Activated CD4-positive, CD25-positive, alpha-beta regulatory T cell treated with anti-CD3 and anti-CD28 coated beads, Interleukin-2, amount 50 U/mL, for 72 hours (primary cell): Measurements from ENCODE around the gene MAN1C1.
"Not testable (repeated sequence)": the region's sequence is repeated elsewhere in the genome, so short reads cannot be mapped to it uniquely, and the experiment has no call there.

Experiments
- DNase-seq: peaks from one replicate; pipeline ENCODE4 v3.0.0; 2021

Gene MAN1C1

DNA sequence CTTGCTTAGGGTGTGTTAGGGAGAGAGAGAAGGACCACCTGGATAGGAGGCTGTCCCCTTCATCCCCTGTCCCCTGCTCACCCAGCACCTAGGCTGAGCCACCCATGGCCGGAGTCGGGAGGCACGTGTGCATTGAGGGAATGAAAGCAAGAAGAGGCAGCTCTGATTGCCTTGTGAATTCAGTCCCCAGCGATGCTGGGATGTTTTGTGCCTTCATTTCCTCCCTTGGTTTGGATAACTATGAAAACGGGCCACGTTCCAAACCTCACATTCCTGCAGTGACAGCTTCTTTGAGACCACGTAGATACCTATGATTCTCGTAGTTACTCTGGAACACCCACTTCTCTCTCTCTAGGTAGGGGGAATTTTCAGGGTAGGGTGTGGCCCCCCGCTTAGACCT is 67.1 kb downstream of the MAN1C1 start:
- no peak for DNase-seq

DNA sequence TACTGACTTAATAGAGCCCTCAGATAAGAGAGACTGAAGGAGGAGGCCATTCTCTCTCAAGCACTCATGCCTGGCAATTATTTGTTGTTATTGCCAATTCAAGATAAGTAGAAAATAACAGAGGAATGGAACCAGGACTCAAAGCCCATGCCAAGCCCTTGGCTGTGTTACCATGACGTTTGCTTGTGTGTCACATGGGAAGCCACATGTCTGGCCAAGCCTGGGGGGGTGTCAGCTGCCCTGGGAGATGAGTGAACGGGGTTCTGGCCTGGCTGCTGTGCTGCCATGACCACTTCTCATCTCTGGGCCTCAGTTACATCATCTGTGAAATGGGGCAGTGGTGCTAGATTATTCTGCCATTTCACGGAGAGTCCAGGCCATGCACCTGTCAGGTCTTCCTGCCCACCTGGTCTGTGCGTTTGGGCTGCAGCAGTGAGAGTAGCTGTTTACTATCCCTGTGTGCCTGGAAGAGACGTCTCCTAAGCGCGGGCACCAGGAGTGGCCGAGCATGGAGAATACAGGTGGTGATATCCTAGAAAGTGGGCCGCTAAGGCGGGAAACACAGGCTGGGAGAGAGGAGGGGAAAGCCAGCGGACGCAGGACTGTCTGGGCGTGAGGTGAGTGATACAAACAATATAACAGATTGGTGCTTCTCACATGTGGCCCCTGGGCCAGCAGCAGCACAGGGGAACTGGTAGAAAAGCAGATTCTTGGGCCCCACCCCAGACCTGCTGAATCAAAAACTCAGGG is 67.8 kb downstream of the MAN1C1 start:
- no peak for DNase-seq

DNA sequence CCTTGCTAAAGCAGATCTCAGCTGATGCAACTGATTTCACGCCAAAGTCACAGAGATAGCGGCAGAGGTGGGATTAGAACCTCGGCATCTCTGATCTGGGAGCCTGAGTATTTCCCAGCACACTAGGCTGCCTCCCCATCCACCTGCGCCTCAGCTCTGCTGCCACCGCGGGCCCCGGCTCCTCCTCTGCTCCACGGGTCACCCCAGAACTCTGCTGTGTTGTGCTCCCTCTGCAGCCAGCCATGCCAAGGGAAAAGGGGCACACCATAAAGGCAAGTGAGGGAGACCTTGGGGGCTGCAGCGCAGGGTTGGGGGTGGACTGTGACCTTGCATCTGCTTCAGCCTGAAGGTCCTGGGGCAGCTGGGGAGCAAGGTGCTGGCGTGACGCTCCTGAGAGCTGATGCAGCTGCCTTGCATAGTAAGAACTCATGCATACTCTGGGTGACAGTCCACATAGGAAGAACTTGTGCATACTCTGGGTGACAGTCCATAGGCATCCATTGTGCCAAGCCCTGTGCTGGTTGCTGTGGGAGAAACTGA is 68.7 kb downstream of the MAN1C1 start:
- DNase-seq, result no peak

DNA sequence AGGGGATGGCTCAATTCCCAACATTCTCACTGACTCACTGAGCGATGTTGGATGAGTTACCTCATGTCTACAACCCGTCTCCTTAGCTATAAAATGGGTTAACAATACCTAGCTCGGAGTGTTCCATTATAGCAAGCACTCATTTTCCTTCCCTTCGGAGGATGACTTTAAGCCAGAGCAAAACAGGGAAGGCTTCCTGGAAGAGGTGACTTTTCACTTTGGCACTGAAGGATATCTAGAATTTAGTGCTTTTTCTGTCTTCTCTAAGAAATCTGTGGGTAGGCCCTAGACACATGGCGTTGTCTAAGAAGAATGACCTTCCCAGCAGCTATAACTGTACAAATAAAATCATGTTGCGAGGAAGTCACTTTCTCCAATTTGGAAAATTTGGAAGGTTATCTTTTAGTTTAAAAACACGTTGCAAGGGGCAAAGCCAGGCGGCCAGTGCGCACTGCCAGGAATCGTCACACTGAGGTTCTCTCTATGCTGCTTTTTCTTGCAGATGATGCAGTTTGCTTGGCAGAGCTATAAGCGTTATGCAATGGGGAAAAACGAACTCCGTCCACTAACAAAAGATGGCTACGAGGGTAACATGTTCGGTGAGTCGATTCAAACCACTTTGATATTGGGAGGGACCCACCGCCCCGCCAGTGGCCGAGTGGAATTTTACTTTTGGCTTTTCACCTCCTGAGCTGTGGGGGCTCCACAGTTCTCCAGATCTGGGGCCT is 69.5 kb downstream of the MAN1C1 start:
- no peak for DNase-seq

DNA sequence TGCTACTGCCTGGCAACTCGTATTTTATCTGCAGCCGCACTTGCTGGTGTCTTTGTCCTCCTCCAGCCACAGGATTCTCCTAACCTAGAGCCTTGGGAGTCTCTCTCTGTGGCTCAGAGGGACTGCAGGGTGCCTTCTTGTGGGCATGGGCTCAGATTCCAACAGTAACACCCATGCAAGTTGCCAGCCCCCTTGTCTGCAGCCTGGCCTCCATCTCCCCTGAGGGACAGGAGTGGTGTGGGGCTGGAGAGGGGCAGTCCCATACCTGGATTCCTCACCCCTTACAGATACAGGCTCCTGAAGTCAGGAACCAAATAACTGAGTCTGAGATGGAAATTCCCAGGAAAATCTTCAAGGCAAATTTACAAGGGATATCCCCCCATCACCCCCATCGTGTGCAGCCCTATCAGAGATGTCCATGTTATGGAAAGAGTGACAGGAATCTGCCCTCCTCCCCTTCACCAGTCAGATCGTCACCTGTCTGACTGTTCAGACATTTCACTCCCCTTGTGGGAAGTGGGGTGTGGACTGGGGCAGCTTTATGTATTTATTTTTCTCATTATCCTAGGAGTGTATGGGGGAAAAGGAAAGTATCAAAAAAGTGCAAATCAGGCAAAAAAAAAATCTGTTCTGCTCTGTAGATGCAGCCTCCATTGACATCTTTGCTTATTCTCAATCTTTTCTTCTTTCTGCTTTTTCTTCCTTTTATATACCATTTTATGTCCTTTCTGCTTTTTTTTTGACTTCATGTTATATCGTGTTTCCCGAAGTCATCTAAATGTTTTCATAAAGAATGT is 70.8 kb downstream of the MAN1C1 start:
- DNase-seq, result no peak

DNA sequence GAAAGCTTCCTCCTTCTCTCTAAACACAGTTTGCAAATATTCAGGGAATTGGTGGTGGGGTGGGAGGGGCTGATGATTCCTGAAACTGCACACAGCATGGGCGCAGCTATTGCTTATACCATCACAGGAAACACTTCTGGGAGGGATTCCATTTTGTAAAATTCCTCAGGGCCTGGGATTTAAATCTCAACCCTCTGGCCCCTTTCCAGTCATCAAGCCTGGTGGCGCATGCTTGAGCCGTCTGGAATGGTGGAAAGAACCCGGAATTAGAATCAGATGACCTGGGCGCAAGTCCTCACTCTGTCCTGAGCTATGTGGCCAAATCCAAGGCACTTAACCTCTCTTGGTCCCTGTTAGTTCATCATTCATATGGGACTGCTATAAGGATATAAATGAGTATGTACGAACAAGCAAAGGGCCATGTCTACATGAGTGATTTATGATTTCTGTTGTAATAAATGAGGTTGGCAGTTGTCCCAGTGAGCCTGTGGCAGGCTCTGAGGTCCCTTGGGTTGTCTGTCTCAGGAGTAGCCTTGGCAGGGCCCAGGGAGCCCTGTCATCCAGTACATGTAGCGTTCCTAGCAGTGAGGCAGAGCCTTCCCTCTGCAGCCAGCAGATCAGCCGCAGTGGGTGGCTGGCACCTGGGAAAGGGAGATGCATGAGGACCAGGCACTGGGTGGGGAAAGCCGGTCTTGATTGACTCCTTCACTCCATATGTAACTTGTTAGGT is 72.0 kb downstream of the MAN1C1 start:
- DNase-seq, result no peak

DNA sequence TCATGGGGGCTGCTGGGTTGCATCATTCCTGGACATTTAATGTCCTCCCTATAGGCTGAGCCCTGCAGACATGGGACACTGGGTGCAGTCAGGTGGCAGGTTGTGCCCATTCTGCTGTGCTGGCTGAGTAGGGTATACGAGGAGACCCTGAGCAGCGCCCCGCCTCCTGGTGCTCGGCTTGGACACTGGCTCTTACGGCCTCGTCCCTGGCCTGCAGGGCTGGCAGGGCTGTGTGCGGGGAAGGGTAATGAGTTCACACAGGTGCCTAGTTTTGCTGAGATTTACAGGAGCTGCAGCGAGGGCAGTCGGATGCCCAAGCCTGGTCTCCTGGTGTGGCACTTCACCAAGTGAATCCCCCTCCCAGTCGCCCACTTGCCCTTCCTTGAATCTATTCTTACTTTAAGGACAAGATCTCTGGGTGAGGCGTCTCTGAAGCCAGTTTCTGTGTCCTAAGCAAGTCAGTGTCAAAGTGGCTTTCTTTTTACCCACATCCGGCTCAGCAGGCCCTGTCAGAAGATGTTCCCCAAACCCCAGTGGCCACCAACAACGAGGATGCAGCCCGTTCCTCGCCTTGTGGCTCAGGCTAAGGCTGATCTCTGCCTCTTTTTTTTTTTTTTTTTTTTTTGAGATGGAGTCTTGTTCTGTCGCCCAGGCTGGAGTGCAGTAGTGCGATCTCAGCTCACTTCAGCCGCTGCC is 73.2 kb downstream of the MAN1C1 start:
- no peak for DNase-seq

DNA sequence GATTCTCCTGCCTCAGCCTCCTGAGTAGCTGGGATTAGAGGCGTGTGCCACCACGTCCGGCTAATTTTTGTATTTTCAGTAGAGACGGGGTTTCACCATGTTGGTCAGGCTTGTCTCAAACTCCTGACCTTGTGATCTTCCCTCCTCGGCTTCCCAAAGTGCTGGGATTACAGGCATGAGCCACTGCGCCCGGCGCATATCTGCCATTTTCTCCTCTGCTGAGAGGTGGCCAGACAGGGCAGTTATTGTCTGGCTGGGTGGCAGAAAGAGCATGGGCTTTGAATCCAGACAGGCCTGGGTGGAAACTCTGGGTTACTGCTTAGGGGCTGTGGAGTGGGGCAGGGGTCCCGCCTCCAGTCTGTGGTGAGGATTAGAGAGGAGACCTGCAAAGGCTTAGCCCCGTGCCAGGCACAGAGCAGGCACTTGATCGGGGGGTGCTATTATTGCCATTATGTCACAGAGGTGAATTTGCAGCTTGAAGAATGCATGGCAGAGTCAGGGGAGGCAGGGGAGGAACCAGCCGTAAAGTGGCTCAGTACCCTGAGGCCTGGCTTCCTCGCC is 73.9 kb downstream of the MAN1C1 start:
- DNase-seq, result no peak

DNA sequence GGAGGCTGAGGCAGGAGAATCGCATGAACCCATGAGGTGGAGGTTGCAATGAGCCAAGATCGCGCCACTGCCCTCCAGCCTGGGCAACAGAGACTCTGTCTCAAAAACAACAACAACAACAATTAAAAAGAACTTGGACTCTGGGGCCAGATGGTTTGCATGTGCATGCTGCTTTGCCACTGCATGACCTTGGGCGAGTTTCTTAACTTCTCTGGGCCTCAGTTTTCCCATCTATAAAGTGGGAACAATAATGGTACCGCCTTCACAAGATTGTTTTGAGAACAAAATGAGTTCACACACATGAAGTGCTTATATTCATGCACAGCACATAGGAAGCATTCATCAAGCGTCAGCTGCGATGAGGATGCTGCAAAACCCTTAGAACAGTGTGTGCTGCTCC is 74.6 kb downstream of the MAN1C1 start:
- DNase-seq, result no peak

DNA sequence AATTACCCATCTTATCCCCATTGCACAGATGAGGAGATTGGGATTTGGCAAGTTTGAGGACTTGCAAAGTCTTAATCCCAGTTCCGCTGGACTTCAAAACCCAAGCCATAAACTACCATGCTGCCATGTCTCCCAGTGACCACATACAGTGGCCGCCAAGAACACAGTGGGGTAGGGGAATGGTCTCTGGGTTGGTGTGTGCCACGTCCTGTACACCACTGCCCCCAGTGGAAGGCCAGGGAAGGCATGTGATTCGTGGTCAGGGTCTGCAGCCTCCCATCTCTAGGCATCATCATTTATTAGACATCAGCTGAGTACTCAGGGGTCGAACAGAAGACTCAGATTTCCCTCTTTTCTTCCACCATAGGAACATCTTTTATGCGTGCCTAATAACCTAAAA is 76.0 kb downstream of the MAN1C1 start:
- DNase-seq, result no peak

DNA sequence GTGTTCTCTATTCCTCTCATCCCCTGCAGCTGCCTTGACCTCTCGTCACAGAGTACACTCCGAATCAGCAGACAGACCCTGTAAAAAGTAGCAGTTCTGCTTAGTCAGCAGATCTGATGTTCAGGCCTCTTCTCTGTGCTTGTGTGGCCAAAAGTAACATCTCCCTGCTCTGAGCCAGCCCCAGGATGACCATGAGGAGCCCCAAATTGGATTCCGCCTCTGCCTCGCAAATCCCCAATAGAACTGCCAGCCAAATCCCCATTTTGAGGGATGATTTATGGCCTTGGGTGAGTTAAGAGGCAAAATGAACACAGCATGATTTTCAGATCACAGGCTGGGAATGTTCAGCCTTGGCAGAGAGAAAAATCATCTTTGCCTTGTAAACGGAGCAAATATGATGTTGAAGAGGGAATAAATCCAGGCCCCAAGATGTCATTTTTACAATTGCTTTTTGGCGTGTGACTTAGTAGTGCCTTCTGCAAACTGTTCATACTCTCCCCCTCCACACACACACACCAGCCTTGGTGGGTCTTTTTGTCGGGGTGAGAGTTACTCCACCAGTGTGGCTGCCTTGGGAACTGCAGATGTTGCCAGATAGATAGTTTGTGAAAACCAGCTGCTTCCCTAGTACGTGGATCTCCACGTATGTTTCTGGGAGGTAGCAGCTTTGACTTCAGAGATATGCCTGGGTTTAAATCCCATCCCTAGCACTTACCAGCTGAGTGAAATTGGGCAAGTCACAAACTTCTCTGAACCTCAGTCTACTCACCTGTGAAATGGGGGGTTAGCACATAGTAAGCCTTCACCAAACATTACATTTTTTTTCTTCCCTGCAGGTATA is 77.8 kb downstream of the MAN1C1 start:
- DNase-seq, result no peak

DNA sequence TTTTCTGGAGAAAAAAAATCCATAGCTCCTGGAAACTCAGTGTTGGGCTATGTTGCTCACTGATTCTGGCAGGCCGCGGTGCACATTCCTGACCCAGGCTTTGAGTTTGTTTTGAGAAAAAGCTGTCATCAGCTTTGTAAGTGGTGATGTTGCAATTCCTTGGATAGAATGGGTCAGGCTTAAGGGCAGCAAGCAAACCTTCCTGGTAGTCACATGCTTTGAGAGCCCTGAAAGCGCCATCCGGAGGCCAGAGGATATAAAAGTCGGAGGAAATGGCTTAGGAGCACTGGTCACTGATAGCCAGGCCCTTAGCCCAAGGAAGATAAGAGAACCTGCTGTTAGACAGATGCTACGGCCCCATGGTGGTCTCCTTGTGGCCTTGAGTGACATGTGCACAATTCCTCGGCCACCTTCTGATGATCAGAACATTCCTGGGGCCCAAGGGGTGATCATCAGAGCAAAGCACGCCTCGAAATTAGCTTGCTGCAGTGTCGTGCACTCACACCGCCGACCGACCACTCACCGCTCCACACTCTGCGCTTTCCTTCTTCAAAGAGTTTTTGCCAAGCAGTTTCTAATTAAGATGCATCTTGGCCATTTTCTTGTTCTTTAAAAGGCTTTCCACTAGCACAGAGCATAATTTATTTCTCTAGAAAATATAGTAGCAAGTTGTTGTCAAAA is 78.6 kb downstream of the MAN1C1 start:
- no peak for DNase-seq

DNA sequence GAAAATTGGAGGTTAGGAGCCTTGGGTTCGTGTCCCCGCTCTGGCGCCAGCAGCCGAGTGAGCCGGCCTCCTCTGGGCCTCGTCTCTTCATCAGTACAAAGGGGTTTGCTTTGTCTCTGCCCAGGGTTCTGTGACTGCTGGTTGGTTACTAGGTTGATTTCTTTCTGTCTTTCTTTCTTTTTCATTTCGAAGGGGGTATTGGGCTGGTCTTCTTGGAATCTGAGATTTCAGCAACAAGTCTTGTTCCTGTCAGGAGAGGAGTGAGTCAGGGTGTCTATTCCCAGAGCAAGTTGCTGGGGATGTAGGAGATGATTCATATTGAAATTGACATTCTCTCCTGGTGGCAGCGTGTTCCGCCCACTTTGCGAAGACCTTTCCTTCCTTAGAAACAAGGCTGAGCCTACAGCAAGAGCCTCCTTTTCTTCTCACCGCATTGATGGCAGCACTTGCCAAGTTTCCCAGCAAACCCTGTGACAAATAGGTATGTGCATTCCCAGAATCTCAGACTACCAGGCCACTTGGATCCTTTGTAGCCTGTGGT is 79.2 kb downstream of the MAN1C1 start:
- DNase-seq, result no peak

DNA sequence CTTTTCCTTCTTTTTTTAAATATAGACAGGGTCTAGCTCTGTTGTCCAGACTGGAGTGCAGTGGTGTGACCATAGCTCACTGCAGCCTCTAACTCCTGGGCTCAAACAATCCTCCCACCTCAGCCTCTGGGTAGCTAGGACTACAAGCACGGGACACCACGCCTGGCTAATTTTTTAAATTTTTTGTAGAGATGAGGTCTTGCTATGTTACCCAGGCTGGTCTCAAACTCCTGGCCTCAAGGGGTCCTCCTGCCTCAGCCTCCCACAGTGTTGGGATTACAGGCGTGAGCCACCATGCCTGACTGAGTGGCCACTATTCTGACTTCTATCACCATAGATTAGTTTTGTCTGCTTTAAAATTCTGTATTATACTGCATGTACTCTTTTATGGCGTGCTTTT is 80.1 kb downstream of the MAN1C1 start:
- not testable (repeated sequence) for DNase-seq

DNA sequence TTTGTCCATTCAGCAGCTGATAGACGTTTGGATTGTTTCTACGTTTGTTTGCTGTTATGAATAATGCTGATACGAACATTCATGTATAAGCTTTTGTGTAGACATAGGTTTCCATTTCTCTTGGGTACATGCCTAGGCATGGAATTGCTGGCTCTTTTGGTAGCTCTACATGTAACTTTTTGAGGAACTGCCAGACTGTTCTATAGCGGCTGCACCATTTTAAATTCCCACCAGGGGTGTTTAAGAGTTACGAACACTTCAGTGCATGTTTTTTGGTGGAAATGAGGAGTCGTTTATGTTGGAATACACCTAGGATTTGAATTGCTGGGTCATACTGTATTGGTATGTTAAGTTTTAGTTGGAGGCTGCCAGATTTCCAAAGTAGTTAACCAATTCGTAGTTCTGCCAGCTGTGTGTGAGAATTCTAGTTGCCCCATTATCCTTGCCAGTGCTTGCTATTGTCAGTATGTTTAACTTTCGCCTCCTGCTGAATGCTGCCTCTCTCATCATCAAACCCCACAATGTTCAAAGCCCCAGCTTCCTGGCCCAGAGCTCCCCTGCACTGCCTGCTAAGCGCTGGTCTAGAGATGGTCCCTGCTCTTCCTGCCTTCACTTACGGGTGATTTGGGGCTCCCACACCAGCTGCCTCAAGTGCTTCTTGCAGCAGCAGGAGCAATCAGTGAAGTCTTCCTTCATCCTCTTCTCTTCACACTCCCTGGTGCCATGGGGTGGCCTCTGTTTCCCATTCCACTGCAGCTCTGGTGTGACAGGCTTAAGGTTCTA is 81.0 kb downstream of the MAN1C1 start:
- DNase-seq, result no peak

DNA sequence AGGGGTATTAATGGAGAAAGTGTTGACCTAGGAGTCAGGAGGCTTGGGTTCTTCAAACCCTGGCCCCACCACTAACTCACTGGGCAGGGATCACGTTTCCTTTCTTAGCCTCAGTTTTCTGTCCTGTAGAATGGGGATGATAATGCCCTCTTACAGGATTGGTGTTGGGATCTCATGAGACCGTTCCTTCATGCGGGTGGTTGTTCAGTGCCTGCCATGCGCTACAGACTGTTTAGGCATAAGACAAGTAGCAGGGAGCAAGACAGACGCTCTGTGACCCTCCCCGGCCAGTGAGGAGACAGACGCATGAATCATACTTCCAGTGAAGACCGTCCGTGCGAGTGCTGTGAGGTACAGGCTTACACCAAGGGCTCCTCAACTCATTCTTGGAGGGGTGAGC is 81.7 kb downstream of the MAN1C1 start:
- DNase-seq, result no peak

DNA sequence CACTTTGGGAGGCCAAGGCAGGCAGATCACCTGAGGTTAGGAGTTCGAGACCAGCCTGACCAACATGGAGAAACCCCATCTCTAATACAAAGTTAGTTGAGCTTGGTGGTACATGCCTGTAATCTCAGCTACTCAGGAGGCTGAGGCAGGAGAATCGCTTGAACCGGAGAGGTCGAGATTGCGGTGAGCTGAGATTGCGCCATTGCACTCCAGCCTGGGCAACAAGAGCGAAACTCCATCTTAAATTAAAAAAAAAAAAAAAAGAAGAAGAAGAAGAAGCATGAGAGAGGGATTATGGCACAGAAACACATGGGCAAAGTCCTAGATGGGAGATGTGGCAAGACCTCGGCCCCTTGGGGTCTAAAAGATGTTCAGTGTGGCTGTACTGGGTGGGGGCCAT is 82.5 kb downstream of the MAN1C1 start:
- not testable (repeated sequence) for DNase-seq

DNA sequence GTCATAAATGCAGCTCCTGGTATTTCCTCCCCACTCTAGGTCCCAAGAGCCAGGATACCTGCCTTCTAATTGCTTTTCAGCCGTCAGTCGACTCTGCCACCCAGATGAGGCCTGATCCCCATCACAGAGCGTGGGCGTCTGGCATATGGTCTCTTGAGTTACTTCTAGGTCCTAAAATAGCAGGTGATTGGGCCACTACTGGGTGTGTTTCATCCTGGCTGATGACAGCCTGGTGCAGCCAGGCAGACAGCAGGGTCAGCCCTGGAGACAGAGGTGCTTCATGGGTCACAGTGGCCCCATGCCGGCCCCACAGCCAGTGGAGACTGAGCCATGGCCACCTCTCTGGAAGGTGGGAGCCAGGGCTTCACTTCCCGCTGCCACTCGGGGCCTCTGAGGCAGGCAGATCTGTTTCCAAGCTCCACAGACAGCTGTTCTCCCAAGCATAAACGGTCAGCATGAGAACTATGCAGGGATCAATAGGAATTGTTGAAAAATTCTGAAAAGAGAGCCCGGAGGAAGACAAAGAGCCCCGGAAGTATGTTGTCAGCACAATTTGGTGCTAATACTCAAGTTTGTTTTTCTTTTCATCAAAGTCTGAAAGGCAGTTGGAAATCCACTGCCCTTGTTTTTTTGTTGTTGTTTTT is 83.0 kb downstream of the MAN1C1 start:
- DNase-seq, result no peak

DNA sequence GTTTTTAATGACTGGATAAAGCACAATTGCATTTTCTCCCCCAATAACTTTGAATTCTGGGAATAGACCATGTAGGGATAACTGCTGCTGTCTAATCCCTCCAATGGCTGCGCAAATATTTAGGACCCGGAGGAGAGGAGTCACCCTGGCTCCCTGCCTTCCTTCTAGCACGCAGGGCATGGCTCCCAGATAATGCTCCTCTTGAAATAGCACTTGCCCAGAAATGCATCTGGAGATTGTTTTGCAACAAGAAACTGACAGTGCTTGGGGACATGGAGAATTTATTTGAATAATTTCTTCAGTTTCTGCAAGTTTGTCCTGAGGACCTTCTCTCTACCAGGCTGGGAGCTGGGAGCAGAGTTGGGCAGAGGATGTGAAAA is 83.5 kb downstream of the MAN1C1 start:
- DNase-seq, result no peak
